BJ (cell line): ENCODE data around the gene LAMA5. TPM values are rescaled to one million over a fixed set of nuclear protein-coding genes. Genes with fewer than 3 reads are reported as not detected.

ENCODE experiments used
- CTCF ChIA-PET: fragments of 350-600 bp; formaldehyde crosslinking; extraction: SDS; loops from one replicate; lab custom pipeline; 2021; ENCODE audit warnings: antibody characterized with exemption, inconsistent platforms; lab: Yijun Ruan, JAX
- POLR2A ChIA-PET: fragments of 300-600 bp; sonication (Branson Sonifier 250); formaldehyde crosslinking; extraction: SDS; loops from one replicate; lab custom pipeline; 2021; ENCODE audit warnings: antibody characterized with exemption; lab: Charles Lee
- DNase-seq: peaks from one replicate; pipeline ENCODE4 v3.0.0-alpha.2; 2011; ENCODE audit warnings: low read depth
- H3K27me3 ChIP-seq: 2 replicates; pipeline ENCODE4 v1.6.0; 2011; ENCODE audit warnings: low read length; ENCODE audit not compliant: control insufficient read depth, insufficient read depth
- H3K36me3 ChIP-seq: 2 replicates; pipeline ENCODE4 v1.5.1; 2011; ENCODE audit warnings: low read length; ENCODE audit not compliant: control insufficient read depth, insufficient read depth
- H3K4me3 ChIP-seq: 2 replicates; pipeline ENCODE4 v1.5.1; 2011; ENCODE audit warnings: low read depth, mild to moderate bottlenecking, control low read depth, low read length
- polyA plus RNA-seq: library from polyadenylated mRNA; depleted of rRNA; stranded (reverse); fragments of >200 nt; gene quantifications from 2 replicates; pipeline ENCODE4 v1.2.3, GENCODE V29; 2011
- TF ChIP-seq, protein P1 (sequence below): IDR thresholded peaks from 2 replicates; pipeline ENCODE4 v1.5.1; 2011; ENCODE audit warnings: low read depth, mild to moderate bottlenecking, control low read depth, inconsistent platforms, low read length, moderate library complexity; ENCODE audit not compliant: insufficient read depth

The LAMA5 gene
- polyA plus RNA-seq, 1 experiment: 1.1 TPM

DNA sequence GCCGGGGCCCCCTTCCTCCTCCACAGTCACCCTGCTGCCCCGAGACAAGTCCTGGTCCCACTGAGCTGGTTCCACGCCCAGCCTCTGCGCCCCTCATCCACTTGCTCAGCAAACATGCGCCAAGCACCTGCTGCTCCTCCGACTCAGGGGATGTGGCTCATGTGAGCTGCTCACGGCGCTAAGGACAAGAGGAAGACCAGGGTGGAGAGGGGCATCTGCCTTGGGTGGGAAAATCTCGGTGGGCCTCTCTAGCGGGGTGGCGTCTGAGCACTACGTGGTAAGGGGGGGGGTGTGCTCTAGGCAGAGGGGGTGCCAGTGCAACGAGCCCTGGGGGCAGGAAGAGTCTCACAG, 4.5 kb downstream of the LAMA5 start:
- TF ChIP-seq, protein P1, sequence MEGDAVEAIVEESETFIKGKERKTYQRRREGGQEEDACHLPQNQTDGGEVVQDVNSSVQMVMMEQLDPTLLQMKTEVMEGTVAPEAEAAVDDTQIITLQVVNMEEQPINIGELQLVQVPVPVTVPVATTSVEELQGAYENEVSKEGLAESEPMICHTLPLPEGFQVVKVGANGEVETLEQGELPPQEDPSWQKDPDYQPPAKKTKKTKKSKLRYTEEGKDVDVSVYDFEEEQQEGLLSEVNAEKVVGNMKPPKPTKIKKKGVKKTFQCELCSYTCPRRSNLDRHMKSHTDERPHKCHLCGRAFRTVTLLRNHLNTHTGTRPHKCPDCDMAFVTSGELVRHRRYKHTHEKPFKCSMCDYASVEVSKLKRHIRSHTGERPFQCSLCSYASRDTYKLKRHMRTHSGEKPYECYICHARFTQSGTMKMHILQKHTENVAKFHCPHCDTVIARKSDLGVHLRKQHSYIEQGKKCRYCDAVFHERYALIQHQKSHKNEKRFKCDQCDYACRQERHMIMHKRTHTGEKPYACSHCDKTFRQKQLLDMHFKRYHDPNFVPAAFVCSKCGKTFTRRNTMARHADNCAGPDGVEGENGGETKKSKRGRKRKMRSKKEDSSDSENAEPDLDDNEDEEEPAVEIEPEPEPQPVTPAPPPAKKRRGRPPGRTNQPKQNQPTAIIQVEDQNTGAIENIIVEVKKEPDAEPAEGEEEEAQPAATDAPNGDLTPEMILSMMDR: no peak
- CTCF ChIA-PET: no interaction called here
- no peak for DNase-seq
- Histone ChIP-seq H3K4me3 (no peak overlapping the region), H3K36me3 (no peaks in the 10 kb centered on the region), H3K27me3 (peaks cover 3% of the 10 kb centered on the region; the same call in 1 of the 2 replicates)
- POLR2A ChIA-PET: no interaction called here

DNA sequence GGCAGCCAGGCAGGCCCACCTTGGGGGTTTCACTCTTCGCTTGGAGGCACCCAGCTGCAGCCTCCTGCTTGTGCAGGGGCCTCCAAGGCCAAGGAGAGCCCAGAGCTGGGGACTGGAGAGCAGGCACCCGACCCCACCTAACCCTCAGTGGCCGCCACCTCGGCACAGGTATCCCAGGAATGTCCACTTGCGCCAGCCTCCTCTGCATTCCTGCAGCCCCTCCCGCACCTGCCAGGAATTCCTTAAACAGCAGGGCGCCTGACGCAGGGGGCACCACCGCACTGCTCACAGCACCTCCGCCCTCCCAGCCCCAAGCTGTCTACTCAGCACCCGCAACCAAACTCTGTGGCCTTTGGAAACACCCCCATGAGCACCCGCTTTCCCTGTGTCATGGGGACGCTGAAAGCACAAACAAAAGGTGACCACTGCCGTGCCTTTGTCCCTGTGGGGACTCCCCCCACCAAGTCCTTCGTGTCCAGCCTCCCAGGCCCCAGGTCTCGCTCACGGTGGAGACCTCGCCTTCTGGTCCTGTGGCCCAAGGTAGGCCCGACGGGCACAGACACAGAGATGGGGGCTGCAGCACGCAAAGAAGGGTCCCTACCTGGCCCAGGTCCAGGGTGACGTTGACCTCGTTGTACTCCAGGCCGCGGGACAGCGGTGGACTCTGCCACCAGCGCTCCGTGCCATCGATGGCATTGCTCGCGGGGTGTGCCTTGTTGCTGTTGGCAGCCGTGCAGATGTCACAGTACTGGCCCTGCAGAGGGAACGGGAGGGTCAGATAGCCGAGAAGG, 5.1 kb downstream of the LAMA5 start:
- peaks cover 3% of the 10 kb centered on the region; the same call in 1 of the 2 replicates for H3K27me3 ChIP-seq
- H3K36me3 ChIP-seq: no peaks in the 10 kb centered on the region
- DNase-seq: no peak
- CTCF ChIA-PET: no interaction called here
- no peak overlapping the region for H3K4me3 ChIP-seq
- TF ChIP-seq, protein P1: no peak
- POLR2A ChIA-PET: no interaction called here

- Histone ChIP-seq H3K36me3 (no peaks in the 10 kb centered on the region), H3K4me3 (no peak overlapping the region), H3K27me3 (peaks cover 3% of the 10 kb centered on the region; the same call in 1 of the 2 replicates)
- no peak for DNase-seq
- TF ChIP-seq, protein P1: no peak
- ChIA-PET CTCF (no interaction called here), POLR2A (no interaction called here)
These were observed 6.0 kb downstream of the LAMA5 start for GRCh38 chr20:62360854-62361798.

- ChIA-PET POLR2A (no interaction called here), CTCF (interaction anchor here (0.7 kb wide), 2 partner anchors 60 to 190 kb away, joined by 4 to 6 read pairs; no protein-coding TSS in a partner anchor)
- TF ChIP-seq, protein P1: no peak
- Histone ChIP-seq H3K4me3 (no peak overlapping the region), H3K36me3 (no peaks in the 10 kb centered on the region), H3K27me3 (no peaks in the 10 kb centered on the region)
- no peak for DNase-seq
These were observed 7.5 kb downstream of the LAMA5 start for GRCh38 chr20:62359491-62360121.
